Measurements from ENCODE around the gene ZNF474.

Gene ZNF474

GRCh38 chr5:122156724-122157325 lies 27.5 kb downstream of the ZNF474 start:
- Histone ChIP-seq H3K4me1 (ENCODE audit: control insufficient read depth in 1 of 2, insufficient read depth in 1 of 2, low read depth in 1 of 2, low read length in 1 of 2) (no peaks in the 10 kb centered on the region), H3K9me3 (no peaks in the 10 kb centered on the region), H3K36me3 (no peaks in the 10 kb centered on the region), H3K27me3 (no peaks in the 10 kb centered on the region), H3K4me3 (ENCODE audit: low read depth in 1 of 2, low read length in 1 of 2) (no peak overlapping the region), H3K27ac (no peak overlapping the region)
- no peak for TF ChIP-seq CTCF (IDR thresholded peaks at IDR 0.05)

- Histone ChIP-seq H3K27me3 (no peaks in the 10 kb centered on the region), H3K27ac (no peak overlapping the region)
- TF ChIP-seq CTCF (IDR thresholded peaks at IDR 0.05) = no peak
These were observed 32.8 kb downstream of the ZNF474 start for GRCh38 chr5:122162100-122162638.

GRCh38 chr5:122163121-122164069 lies 34.0 kb downstream of the ZNF474 start:
- no peak for TF ChIP-seq CTCF (IDR thresholded peaks at IDR 0.05)
- Histone ChIP-seq H3K36me3 (no peaks in the 10 kb centered on the region), H3K4me1 (ENCODE audit: control insufficient read depth in 1 of 2, insufficient read depth in 1 of 2, low read depth in 1 of 2, low read length in 1 of 2) (no peaks in the 10 kb centered on the region), H3K27ac (no peak overlapping the region), H3K27me3 (no peaks in the 10 kb centered on the region), H3K4me3 (ENCODE audit: low read depth in 1 of 2, low read length in 1 of 2) (no peak overlapping the region), H3K9me3 (no peaks in the 10 kb centered on the region)

More at GRCh38 chr5:122162100-122162638, 32.8 kb downstream of the ZNF474 start:
- no peaks in the 10 kb centered on the region for H3K4me1 ChIP-seq (ENCODE audit: control insufficient read depth in 1 of 2, insufficient read depth in 1 of 2, low read depth in 1 of 2, low read length in 1 of 2)
- no peaks in the 10 kb centered on the region for H3K9me3 ChIP-seq
- no peaks in the 10 kb centered on the region for H3K36me3 ChIP-seq
- H3K4me3 ChIP-seq (ENCODE audit: low read depth in 1 of 2, low read length in 1 of 2) = no peak overlapping the region

- Histone ChIP-seq H3K27me3 (no peaks in the 10 kb centered on the region), H3K4me3 (ENCODE audit: low read depth in 1 of 2, low read length in 1 of 2) (no peak overlapping the region), H3K4me1 (ENCODE audit: control insufficient read depth in 1 of 2, insufficient read depth in 1 of 2, low read depth in 1 of 2, low read length in 1 of 2) (no peaks in the 10 kb centered on the region), H3K9me3 (no peaks in the 10 kb centered on the region), H3K36me3 (no peaks in the 10 kb centered on the region), H3K27ac (no peak overlapping the region)
- no peak for TF ChIP-seq CTCF (IDR thresholded peaks at IDR 0.05)
These were observed 34.7 kb downstream of the ZNF474 start for GRCh38 chr5:122164070-122164435.

GRCh38 chr5:122164831-122165558 lies 35.6 kb downstream of the ZNF474 start:
- Histone ChIP-seq H3K4me1 (ENCODE audit: control insufficient read depth in 1 of 2, insufficient read depth in 1 of 2, low read depth in 1 of 2, low read length in 1 of 2) (no peaks in the 10 kb centered on the region), H3K27ac (no peak overlapping the region), H3K4me3 (ENCODE audit: low read depth in 1 of 2, low read length in 1 of 2) (no peak overlapping the region), H3K9me3 (no peaks in the 10 kb centered on the region), H3K27me3 (no peaks in the 10 kb centered on the region), H3K36me3 (no peaks in the 10 kb centered on the region)
- no peak for TF ChIP-seq CTCF (IDR thresholded peaks at IDR 0.05)
